ENCODE measurements around the gene STX18.
"Not testable (repeated sequence)": the region's sequence is repeated elsewhere in the genome, so short reads cannot be mapped to it uniquely, and the experiment has no call there.

STX18 gene

GRCh38 chr4:4555916-4556315, 14.1 kb upstream of the STX18 start:
- DNase-seq (ENCODE audit: low read depth, low spot score): no peak

GRCh38 chr4:4554234-4554633, 12.4 kb upstream of the STX18 start:
- DNase-seq (ENCODE audit: low read depth, low spot score): no peak

- DNase-seq (ENCODE audit: low read depth, low spot score): not testable (repeated sequence)
Measured at GRCh38 chr4:4552042-4552441, 10.2 kb upstream of the STX18 start.

- not testable (repeated sequence) for DNase-seq (ENCODE audit: low read depth, low spot score)
Measured at GRCh38 chr4:4550161-4550560, 8.3 kb upstream of the STX18 start.

- DNase-seq (ENCODE audit: low read depth, low spot score): no peak
Measured at GRCh38 chr4:4549534-4549933, 7.7 kb upstream of the STX18 start.

GRCh38 chr4:4542774-4543485, 1.1 kb upstream of the STX18 start:
- no peak for DNase-seq (ENCODE audit: low read depth, low spot score)

- no peak for DNase-seq (ENCODE audit: low read depth, low spot score)
Measured at GRCh38 chr4:4541040-4541631, 712 bp downstream of the STX18 start.

- no peak for DNase-seq (ENCODE audit: low read depth, low spot score)
Measured at GRCh38 chr4:4539481-4539880, 2.4 kb downstream of the STX18 start.

- no peak for DNase-seq (ENCODE audit: low read depth, low spot score)
Measured at GRCh38 chr4:4535590-4535989, 6.3 kb downstream of the STX18 start.

GRCh38 chr4:4534515-4535145, 7.2 kb downstream of the STX18 start:
- no peak for DNase-seq (ENCODE audit: low read depth, low spot score)

GRCh38 chr4:4533461-4534169, 8.2 kb downstream of the STX18 start:
- DNase-seq (ENCODE audit: low read depth, low spot score): no peak

GRCh38 chr4:4532371-4533154, 9.3 kb downstream of the STX18 start:
- DNase-seq (ENCODE audit: low read depth, low spot score): no peak

- no peak for DNase-seq (ENCODE audit: low read depth, low spot score)
Measured at GRCh38 chr4:4529392-4529791, 12.5 kb downstream of the STX18 start.

GRCh38 chr4:4526401-4526800, 15.4 kb downstream of the STX18 start:
- DNase-seq (ENCODE audit: low read depth, low spot score): no peak

GRCh38 chr4:4524364-4524763, 17.5 kb downstream of the STX18 start:
- no peak for DNase-seq (ENCODE audit: low read depth, low spot score)

- no peak for DNase-seq (ENCODE audit: low read depth, low spot score)
Measured at GRCh38 chr4:4521731-4522130, 20.1 kb downstream of the STX18 start.

GRCh38 chr4:4521136-4521535, 20.7 kb downstream of the STX18 start:
- no peak for DNase-seq (ENCODE audit: low read depth, low spot score)

GRCh38 chr4:4519297-4519894, 22.5 kb downstream of the STX18 start:
- DNase-seq (ENCODE audit: low read depth, low spot score): no peak

GRCh38 chr4:4518747-4519146, 23.1 kb downstream of the STX18 start:
- DNase-seq (ENCODE audit: low read depth, low spot score): no peak

GRCh38 chr4:4514786-4515185, 27.1 kb downstream of the STX18 start:
- DNase-seq (ENCODE audit: low read depth, low spot score): no peak

- no peak for DNase-seq (ENCODE audit: low read depth, low spot score)
Measured at GRCh38 chr4:4512282-4512681, 29.6 kb downstream of the STX18 start.

Measured in iPS DF 19.7 (cell line).